ENCODE measurements around the gene DCHS1.

The DCHS1 gene

GRCh38 chr11:6625832-6626420, 29.7 kb downstream of the DCHS1 start:
- DNase-seq, result no peak

DNA sequence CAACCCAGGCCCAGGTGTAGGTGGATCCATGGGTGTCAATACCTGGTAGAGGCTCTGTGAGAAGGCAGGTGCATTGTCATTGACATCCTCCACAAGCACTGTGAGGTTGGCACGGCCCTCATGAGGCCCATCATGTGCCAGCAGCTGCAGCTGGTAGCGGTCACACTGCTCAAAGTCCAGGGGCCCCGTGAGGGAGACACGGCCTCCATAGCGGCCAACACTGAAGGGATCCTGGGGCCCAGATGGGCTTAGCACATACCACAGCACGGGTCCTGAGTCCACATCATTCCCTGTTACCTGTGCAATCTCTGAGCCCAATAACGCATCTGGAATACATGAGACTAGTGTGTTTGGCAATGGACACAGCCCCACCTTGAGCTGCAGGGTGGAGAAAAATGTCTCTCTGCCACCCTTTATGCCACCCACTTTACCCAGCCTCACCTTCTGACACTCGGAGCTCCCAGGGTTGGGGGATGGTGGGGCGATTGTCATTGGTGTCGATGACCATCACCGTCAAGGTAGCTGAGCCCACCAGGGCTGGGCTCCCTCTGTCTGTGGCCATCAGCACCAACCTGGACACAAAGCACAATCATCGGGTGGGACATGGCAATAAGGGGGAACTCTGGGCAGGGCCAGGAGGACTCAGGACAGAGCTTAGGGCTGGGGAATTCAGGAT, 30.3 kb downstream of the DCHS1 start:
- no peak for DNase-seq

GRCh38 chr11:6623391-6624363, 31.9 kb downstream of the DCHS1 start:
- no peak for DNase-seq

DNA sequence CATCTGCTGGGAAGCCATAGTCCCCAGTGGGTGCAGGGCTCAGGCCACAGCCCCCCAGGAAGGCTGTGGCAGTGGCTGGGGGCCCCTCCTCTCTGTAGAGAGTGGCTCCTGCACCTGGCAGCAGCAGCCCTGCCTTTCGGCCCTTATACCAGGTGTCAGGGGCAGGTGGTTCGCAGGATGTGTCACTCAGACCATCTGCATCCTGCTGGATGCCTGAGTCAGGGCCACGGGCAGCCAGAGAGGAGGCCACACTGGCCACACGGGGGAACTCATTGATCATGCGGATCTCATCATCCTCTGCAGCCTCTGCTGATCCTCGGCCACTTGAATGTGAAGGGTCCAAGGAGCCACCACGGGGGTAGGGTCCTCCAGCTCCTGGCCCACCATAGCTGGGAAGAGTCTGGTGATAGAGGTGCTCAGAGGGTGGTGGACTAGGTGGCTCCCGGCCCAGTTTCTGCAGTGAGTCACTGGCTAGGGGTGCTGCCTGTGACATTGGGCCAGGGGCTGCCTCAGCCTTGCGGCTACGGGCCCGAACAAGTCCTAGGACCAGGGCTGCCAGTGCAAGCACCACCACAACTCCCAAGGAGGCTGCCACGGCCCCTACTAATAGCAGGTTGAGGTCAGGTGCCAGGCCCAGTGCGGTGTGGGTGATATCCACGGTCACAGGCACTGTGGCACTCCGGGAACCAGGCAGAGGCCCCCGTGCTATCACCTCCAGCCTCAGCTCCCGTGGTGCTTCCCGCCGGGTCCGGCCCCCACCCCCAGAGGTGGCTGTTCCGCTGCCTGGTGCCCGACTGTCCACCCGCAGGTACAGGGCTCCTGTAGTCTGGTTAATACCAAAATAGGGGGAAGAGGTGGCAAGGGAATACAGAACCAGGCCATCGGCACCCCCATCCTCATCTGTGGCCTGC, 33.1 kb downstream of the DCHS1 start:
- DNase-seq, result no peak

GRCh38 chr11:6621711-6622211, 33.8 kb downstream of the DCHS1 start:
- DNase-seq, result no peak

DNA sequence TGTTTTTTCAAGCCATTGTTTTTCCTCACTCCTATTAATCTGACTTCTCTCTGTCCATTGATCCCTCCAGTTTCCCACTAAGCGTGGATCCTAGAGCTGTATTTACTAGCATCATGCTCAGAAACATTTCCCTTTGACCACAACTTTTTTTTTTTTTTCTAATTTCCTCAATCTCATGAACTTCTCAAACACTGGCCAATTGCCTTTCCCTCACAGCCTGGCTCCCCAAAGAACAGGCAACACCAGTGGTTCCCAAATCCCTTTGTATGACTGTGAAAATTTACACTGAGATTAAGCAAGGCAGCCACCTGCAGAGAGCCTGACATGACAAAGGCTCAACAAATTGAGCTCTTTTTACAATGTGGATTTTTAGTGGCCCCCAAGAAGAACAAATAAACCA, 35.0 kb downstream of the DCHS1 start:
- DNase-seq, result no peak

- peak; percentile 96 for DNase-seq
These were observed 36.4 kb downstream of the DCHS1 start, which contains the start of gene TPP1 for GRCh38 chr11:6619004-6619745. TPP1 (minus strand) TSS chr11:6619422; CDS start chr11:6619400, 22 bp downstream.

GRCh38 chr11:6618117-6619003, 37.2 kb downstream of the DCHS1 start:
- DNase-seq, result peak; percentile 62

DNA sequence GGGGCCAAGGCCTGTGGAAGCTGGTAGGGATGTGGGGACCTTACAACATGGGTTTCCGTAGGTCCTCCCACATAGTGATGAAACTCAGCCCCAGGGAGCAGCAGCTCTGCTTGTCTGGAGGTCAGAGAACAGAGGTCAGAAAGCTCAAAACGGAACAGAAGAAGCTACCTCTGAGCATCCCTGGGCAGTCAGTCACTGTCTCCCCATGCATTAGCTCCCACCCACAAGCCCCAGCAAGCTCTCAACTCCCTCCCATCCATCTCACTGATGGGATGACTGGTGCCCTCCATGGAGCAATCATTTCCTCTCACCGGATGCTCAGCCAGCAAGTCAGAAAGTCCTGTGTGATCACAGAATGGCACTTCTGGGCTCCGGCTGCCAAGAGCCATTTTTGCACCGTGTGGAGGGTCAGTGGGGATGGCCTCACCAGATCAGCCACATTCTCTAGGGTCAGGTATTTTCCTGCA, 38.3 kb downstream of the DCHS1 start:
- no peak for DNase-seq

DNA sequence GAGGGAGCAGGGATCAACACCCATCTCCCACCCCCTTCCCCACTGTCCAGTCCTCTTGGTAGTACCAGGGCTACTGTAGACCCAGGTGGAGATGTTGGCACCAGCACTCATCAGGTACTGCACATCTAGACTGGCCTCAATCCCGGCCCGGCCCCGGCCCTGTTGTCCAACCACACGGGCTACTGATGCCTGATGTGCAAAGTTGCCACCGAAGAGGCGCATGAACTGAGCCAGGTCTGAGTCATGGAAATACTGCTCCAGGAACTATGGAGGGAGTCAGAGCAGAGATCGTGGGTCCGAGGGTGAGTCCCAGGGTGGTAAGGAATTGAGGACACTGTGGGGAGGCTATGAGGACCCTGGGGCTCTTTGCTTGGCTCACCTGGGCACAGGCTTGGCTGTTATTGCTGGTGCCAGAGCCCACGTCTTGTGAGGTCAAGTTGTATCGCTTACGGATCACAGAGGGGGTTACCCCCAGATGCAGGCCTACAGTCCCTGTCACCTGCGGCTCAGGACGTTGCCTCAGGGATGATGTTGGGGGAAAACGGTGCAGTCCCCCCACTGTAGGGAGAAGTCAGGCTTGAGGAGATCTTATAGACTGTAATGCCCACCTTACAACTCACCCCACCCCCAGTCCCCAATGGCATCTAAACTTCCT, 38.9 kb downstream of the DCHS1 start:
- no peak for DNase-seq

DNA sequence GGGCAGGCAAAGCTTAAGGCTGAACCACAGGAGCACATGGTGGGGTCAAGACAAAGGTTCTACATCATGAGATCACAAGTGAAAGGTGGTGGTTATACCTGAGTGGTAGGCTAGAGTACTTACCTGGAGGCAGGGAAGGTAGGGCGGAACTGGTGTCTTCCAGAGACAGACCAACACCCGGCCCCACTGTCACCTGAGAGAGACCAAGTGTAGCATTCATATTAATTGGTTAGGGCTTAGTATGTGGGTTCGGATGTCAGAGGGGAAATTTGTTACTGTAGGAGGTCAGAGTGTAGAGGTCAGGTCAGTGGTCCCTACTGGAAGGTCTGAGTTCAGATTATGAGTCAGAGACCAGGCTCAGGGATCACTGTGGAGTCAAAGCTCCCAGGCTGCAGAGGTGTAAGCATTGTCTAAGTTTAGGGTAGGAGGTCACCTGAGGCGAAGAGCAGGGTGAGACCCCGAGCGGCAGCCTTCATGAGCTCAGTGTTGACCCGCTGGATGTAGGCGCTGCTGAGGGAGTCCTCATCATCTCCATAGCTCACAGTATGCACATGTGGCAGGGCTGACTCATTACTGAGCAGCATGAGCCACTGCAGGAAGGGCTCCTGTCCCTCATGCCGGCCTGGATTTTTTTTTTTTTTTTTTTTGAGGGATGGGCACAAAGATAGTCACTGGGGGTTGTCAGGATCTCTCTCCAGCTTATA, 39.6 kb downstream of the DCHS1 start:
- no peak for DNase-seq

DNA sequence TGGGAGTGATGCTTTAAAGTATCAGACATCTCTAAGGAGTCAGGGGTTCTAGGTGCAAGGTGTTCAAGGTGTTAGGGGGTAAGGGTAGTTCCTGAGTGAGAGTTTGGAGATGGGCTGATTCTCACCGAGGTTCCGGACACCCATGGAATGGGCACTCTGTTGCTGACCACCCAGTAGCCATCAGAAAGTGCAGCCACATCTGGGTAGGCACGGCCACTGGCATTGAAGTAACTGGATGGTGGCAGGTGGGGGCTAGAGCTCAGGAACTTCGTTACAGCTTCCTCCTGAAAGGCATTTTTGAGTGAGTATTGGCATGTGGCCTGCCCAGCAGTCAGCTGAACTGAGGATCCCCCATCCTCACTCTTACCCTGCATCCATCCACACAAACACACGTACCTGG, 40.6 kb downstream of the DCHS1 start:
- peak; percentile 6 for DNase-seq

DNA sequence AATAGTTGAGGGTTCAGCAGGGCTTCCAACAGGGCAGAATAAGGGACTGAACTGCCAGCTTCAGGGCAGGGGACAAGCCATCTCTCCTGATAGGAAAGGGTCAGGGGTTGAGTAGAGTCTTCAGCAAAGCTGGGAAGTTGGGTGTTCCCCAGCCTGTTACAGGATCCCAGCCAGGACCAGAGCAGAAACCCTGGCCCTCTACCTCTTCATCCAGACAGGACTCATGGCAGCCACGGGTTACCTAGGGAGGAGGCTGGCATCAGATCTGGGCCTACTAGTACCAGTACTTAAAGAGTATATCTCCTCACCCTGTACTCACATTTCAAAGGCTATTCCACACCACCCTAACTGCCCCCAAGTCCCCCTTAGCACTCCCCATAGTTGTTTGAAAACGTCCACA, 41.2 kb downstream of the DCHS1 start:
- DNase-seq, result no peak

DNA sequence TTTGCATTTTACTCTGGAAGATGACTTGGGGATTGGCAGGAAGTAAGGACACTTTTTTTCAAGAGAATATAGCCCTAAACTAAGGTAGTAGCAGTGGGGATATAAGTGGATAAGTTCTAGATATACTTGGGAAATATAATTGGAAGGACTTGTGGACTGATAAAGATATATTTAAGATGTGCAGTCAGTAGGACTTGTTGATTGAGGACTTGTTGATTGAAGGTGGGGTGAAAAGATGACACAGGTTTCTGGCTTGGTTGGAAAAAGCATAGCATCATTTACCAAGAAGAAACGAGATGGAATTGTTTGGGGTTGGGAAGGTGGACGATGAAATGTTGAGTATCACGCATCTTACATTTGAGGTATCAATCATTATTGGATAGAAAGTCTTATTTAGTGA, 42.1 kb downstream of the DCHS1 start:
- DNase-seq, result no peak

DNA sequence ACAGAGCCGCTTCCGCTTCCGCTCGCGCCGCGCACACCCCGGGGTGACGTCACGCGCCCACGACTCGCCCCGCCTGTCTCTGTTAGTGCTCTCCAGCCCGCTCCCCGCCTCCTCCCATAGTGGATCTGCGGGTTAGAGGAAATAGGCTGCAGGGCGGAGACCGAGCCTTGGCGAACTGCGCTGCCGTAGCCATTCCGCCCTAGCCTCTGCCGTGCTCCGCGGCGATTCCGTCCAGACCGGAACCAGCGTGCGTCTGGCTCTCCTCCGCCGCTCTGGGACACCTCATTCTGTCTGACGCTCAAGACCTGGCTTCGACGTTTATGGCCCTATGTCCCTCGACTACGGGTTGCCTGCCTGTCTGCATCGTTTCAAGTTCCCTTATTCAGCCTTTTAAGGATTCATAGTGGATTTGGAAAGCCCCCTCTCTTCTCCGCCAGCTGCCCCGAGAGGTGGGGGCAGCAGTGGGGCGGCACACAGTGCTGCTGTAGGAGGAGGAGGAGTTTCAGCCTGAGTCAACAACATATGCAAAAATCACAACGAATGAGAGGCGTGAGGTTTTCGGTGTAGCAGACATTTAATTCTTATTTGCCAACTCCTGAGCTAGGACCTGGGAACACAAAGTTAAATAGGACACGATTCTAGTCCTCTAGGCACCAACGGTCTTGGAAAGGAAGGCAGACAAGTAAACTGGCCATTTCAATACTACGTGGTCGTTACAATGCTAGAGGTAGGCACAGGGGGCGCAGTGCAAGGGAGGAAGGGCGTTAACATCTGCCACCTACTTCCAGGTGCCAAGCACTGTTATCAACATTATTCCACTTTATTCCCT, 43.2 kb downstream of the DCHS1 start, which contains the start of gene TAF10:
TAF10 (minus strand) TSS at position 4 of the 829 bp plus-strand sequence. CDS start 27 bp downstream, outside the sequence.
- DNase-seq, result peak; percentile 98

DNA sequence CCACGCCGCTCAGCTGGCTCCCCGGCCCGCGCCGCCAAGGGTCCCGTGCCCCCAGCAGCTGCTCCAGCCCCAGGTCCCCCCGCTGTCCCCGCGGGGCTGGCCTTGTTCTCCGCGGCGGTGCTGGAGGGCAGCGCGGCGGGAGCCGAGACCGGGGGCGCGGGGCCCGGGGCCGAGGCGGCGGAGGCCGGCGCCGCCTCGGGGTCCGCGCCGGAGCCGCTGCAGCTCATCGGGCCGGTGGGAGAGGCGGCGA, 43.7 kb downstream of the DCHS1 start:
- no peak for DNase-seq

- peak; percentile 6 for DNase-seq
These were observed 44.3 kb downstream of the DCHS1 start for GRCh38 chr11:6611092-6611962.

All from right hindlimb (tissue), 1 donor.